ENCODE measurements around the gene SCGB3A1. TPM values are rescaled to one million over a fixed set of nuclear protein-coding genes. Genes with fewer than 3 reads are reported as not detected.

SCGB3A1 gene
- total RNA-seq, 1 donor from 2014 or later = 1.0 TPM

- Histone ChIP-seq H3K4me3 (ENCODE audit: low read length in 3 of 3) (no peak overlapping the region), H3K4me1 (ENCODE audit: control insufficient read depth in 3 of 3, insufficient read depth in 3 of 3, low read length in 3 of 3) (no peaks in the 10 kb centered on the region), H3K36me3 (ENCODE audit: control insufficient read depth in 3 of 3, insufficient read depth in 3 of 3, low read length in 3 of 3) (no peaks in the 10 kb centered on the region), H3K27ac (ENCODE audit: low read depth, low read length) (no peak overlapping the region), H3K9me3 (ENCODE audit: control insufficient read depth in 3 of 3, low read length in 3 of 3) (no peaks in the 10 kb centered on the region), H3K9ac (ENCODE audit: low read depth in 1 of 3, low read length in 3 of 3) (no peak overlapping the region), H3K27me3 (ENCODE audit: control insufficient read depth in 3 of 3, insufficient read depth in 3 of 3, low read length in 3 of 3) (peaks cover 5 to 16% (median 10%) of the 10 kb centered on the region in 3 donors)
Observed at GRCh38 chr5:180598316-180598701, 7.0 kb upstream of the SCGB3A1 start.

- H3K27ac ChIP-seq (ENCODE audit: low read depth, low read length) = no peak overlapping the region
- no peaks in the 10 kb centered on the region for H3K4me1 ChIP-seq (ENCODE audit: control insufficient read depth in 3 of 3, insufficient read depth in 3 of 3, low read length in 3 of 3)
- no peaks in the 10 kb centered on the region for H3K36me3 ChIP-seq (ENCODE audit: control insufficient read depth in 3 of 3, insufficient read depth in 3 of 3, low read length in 3 of 3)
- no peak overlapping the region for H3K4me3 ChIP-seq (ENCODE audit: low read length in 3 of 3)
- H3K9ac ChIP-seq (ENCODE audit: low read depth in 1 of 3, low read length in 3 of 3) = no peak overlapping the region
- H3K9me3 ChIP-seq (ENCODE audit: control insufficient read depth in 3 of 3, low read length in 3 of 3) = no peaks in the 10 kb centered on the region
- peaks cover 7 to 26% (median 17%) of the 10 kb centered on the region in 3 donors for H3K27me3 ChIP-seq (ENCODE audit: control insufficient read depth in 3 of 3, insufficient read depth in 3 of 3, low read length in 3 of 3)
Observed at GRCh38 chr5:180596668-180597231, 5.5 kb upstream of the SCGB3A1 start.

- Histone ChIP-seq H3K4me1 (ENCODE audit: control insufficient read depth in 3 of 3, insufficient read depth in 3 of 3, low read length in 3 of 3) (no peaks in the 10 kb centered on the region), H3K4me3 (ENCODE audit: low read length in 3 of 3) (no peak overlapping the region), H3K27ac (ENCODE audit: low read depth, low read length) (no peak overlapping the region), H3K9me3 (ENCODE audit: control insufficient read depth in 3 of 3, low read length in 3 of 3) (no peaks in the 10 kb centered on the region), H3K36me3 (ENCODE audit: control insufficient read depth in 3 of 3, insufficient read depth in 3 of 3, low read length in 3 of 3) (no peaks in the 10 kb centered on the region), H3K9ac (ENCODE audit: low read depth in 1 of 3, low read length in 3 of 3) (no peak overlapping the region), H3K27me3 (ENCODE audit: control insufficient read depth in 3 of 3, insufficient read depth in 3 of 3, low read length in 3 of 3) (peaks cover 7 to 28% (median 20%) of the 10 kb centered on the region in 3 donors)
Observed at GRCh38 chr5:180596115-180596667, 4.9 kb upstream of the SCGB3A1 start.

DNA sequence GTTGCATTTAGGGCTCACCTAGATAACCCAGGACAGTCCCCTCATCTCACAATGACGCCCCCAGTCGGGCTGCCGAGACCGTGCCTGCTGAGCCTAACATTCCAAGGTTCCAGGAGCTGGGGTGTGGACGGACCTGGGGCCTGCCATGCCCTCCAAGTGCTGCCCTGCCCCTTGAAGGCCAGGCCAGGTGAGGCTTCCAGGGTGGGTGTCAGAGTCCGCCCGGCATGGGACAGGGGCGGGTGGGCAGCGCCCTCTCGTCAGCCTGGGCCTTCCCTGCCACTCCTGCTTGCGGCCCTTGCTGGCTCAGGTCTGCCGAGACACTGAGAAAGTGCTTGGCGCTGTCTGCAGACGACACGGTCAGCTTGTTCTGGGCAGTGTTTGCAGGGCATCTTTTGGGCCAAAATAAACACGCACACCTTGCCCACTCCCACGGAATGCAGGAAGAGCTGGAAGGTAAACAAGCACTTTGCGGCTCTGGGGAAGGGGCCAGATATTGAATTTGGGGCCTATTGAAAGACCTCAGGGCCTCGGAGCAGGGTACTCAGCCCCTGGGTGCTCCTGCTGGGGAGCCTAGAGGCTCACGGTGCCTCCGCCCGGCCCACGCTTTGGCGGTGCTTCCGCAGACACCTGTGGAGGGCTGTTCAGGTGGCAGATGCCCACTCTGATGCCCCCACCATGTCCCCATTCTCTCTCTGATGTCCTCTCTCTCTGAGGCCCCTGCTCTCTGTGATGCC, 4.2 kb upstream of the SCGB3A1 start:
- Histone ChIP-seq H3K27me3 (ENCODE audit: control insufficient read depth in 3 of 3, insufficient read depth in 3 of 3, low read length in 3 of 3) (peaks cover 7 to 35% (median 25%) of the 10 kb centered on the region in 3 donors), H3K9me3 (ENCODE audit: control insufficient read depth in 3 of 3, low read length in 3 of 3) (no peaks in the 10 kb centered on the region), H3K4me1 (ENCODE audit: control insufficient read depth in 3 of 3, insufficient read depth in 3 of 3, low read length in 3 of 3) (peaks cover 0 to 5% (median 2%) of the 10 kb centered on the region in 3 donors), H3K9ac (ENCODE audit: low read depth in 1 of 3, low read length in 3 of 3) (no peak overlapping the region), H3K36me3 (ENCODE audit: control insufficient read depth in 3 of 3, insufficient read depth in 3 of 3, low read length in 3 of 3) (no peaks in the 10 kb centered on the region), H3K27ac (ENCODE audit: low read depth, low read length) (no peak overlapping the region), H3K4me3 (ENCODE audit: low read length in 3 of 3) (no peak overlapping the region)

GRCh38 chr5:180595046-180595379, 3.7 kb upstream of the SCGB3A1 start:
- no peak overlapping the region for H3K27ac ChIP-seq (ENCODE audit: low read depth, low read length)
- peaks cover 0 to 7% (median 2%) of the 10 kb centered on the region in 3 donors for H3K4me1 ChIP-seq (ENCODE audit: control insufficient read depth in 3 of 3, insufficient read depth in 3 of 3, low read length in 3 of 3)
- H3K9ac ChIP-seq (ENCODE audit: low read depth in 1 of 3, low read length in 3 of 3) = no peak overlapping the region
- no peak overlapping the region for H3K4me3 ChIP-seq (ENCODE audit: low read length in 3 of 3)
- no peaks in the 10 kb centered on the region for H3K36me3 ChIP-seq (ENCODE audit: control insufficient read depth in 3 of 3, insufficient read depth in 3 of 3, low read length in 3 of 3)
- no peaks in the 10 kb centered on the region for H3K9me3 ChIP-seq (ENCODE audit: control insufficient read depth in 3 of 3, low read length in 3 of 3)
- H3K27me3 ChIP-seq (ENCODE audit: control insufficient read depth in 3 of 3, insufficient read depth in 3 of 3, low read length in 3 of 3) = peaks cover 7 to 40% (median 29%) of the 10 kb centered on the region in 3 donors

- Histone ChIP-seq H3K27me3 (ENCODE audit: control insufficient read depth in 3 of 3, insufficient read depth in 3 of 3, low read length in 3 of 3) (peaks cover 11 to 41% (median 33%) of the 10 kb centered on the region in 3 donors), H3K4me3 (ENCODE audit: low read length in 3 of 3) (no peak overlapping the region)
Observed at GRCh38 chr5:180594311-180595045, 3.2 kb upstream of the SCGB3A1 start.

GRCh38 chr5:180593446-180594206, 2.3 kb upstream of the SCGB3A1 start:
- H3K4me3 ChIP-seq (ENCODE audit: low read length in 3 of 3) = no peak overlapping the region
- H3K9me3 ChIP-seq (ENCODE audit: control insufficient read depth in 3 of 3, low read length in 3 of 3) = no peaks in the 10 kb centered on the region
- no peak overlapping the region for H3K27ac ChIP-seq (ENCODE audit: low read depth, low read length)
- peaks cover 16 to 41% (median 35%) of the 10 kb centered on the region in 3 donors for H3K27me3 ChIP-seq (ENCODE audit: control insufficient read depth in 3 of 3, insufficient read depth in 3 of 3, low read length in 3 of 3)
- H3K36me3 ChIP-seq (ENCODE audit: control insufficient read depth in 3 of 3, insufficient read depth in 3 of 3, low read length in 3 of 3) = no peaks in the 10 kb centered on the region
- H3K9ac ChIP-seq (ENCODE audit: low read depth in 1 of 3, low read length in 3 of 3) = no peak overlapping the region
- peaks cover 0 to 7% (median 2%) of the 10 kb centered on the region in 3 donors for H3K4me1 ChIP-seq (ENCODE audit: control insufficient read depth in 3 of 3, insufficient read depth in 3 of 3, low read length in 3 of 3)

More at GRCh38 chr5:180594311-180595045, 3.2 kb upstream of the SCGB3A1 start:
- Histone ChIP-seq H3K4me1 (ENCODE audit: control insufficient read depth in 3 of 3, insufficient read depth in 3 of 3, low read length in 3 of 3) (peaks cover 0 to 7% (median 2%) of the 10 kb centered on the region in 3 donors), H3K9ac (ENCODE audit: low read depth in 1 of 3, low read length in 3 of 3) (no peak overlapping the region), H3K9me3 (ENCODE audit: control insufficient read depth in 3 of 3, low read length in 3 of 3) (no peaks in the 10 kb centered on the region), H3K27ac (ENCODE audit: low read depth, low read length) (no peak overlapping the region), H3K36me3 (ENCODE audit: control insufficient read depth in 3 of 3, insufficient read depth in 3 of 3, low read length in 3 of 3) (no peaks in the 10 kb centered on the region)

DNA sequence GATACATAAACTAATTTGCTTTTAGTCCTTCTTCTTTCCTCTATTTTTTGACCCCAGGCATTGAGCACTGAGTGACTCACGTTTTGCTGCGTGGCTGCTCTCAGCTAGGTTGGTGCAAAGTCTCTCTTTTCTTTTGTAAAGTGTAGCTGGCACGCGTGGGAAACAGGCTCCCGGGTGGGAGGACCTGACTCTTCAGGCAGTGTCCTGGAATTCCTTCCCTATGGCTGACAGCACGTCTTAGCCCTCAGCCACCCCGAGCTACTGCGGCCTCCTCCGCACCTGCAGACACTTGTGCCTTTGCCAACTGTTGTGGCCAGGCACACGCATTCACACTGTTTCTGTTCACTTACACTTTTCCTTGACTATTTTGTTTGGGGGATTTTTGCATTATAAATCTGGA, 877 bp upstream of the SCGB3A1 start:
- Histone ChIP-seq H3K4me1 (ENCODE audit: control insufficient read depth in 3 of 3, insufficient read depth in 3 of 3, low read length in 3 of 3) (peaks cover 0 to 7% (median 2%) of the 10 kb centered on the region in 3 donors), H3K4me3 (ENCODE audit: low read length in 3 of 3) (no peak overlapping the region), H3K27ac (ENCODE audit: low read depth, low read length) (no peak overlapping the region), H3K36me3 (ENCODE audit: control insufficient read depth in 3 of 3, insufficient read depth in 3 of 3, low read length in 3 of 3) (no peaks in the 10 kb centered on the region), H3K9ac (ENCODE audit: low read depth in 1 of 3, low read length in 3 of 3) (no peak overlapping the region), H3K27me3 (ENCODE audit: control insufficient read depth in 3 of 3, insufficient read depth in 3 of 3, low read length in 3 of 3) (peaks cover 19 to 44% (median 34%) of the 10 kb centered on the region in 3 donors), H3K9me3 (ENCODE audit: control insufficient read depth in 3 of 3, low read length in 3 of 3) (peaks cover 0 to 2% (median 0%) of the 10 kb centered on the region in 3 donors)

DNA sequence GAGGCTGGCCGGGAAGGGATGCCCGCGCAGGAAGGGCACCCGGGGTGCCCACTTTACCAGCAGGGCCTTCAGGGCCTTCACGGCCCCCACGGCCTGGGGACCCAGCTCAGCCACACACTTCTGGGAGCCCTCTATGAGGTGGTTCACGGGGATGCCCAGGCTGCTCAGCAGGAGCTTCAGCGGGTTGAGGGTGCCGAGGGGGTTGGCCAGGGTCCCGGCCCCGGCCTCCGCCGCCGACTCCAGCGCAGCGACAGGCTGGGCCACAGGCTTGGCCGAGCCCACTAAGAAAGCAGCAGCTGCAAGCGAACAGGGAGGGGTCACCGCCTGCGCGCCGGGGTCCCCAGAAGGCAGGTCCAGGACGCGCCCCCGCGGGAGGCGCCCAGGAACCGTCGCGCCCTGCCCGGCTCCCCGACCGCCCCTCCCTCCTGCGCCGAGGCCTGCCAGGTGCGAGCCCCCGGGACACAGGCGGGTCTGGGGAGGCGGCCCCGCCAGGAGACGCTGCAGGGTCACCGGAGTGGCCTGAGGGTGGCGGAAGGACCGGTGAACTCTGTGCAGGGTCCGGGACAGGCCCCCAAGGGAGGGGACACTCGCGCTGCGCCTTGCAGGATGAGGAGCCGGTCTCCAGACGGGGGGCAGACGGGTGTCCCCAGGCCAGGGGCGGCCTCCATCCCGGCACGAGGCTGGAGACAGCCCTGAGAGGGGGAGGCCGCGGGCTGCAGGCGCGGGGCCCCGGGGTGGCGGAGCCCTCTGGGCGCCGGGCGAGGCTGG, 572 bp downstream of the SCGB3A1 start:
- H3K27me3 ChIP-seq (ENCODE audit: control insufficient read depth in 3 of 3, insufficient read depth in 3 of 3, low read length in 3 of 3) = peaks cover 19 to 44% (median 34%) of the 10 kb centered on the region in 3 donors
- no peaks in the 10 kb centered on the region for H3K36me3 ChIP-seq (ENCODE audit: control insufficient read depth in 3 of 3, insufficient read depth in 3 of 3, low read length in 3 of 3)
- no peak overlapping the region for H3K27ac ChIP-seq (ENCODE audit: low read depth, low read length)
- no peak overlapping the region for H3K9ac ChIP-seq (ENCODE audit: low read depth in 1 of 3, low read length in 3 of 3)
- peaks cover 0 to 7% (median 2%) of the 10 kb centered on the region in 3 donors for H3K4me1 ChIP-seq (ENCODE audit: control insufficient read depth in 3 of 3, insufficient read depth in 3 of 3, low read length in 3 of 3)
- H3K4me3 ChIP-seq (ENCODE audit: low read length in 3 of 3) = peak overlapping the region in 1 of 3 donors; percentile 22
- H3K9me3 ChIP-seq (ENCODE audit: control insufficient read depth in 3 of 3, low read length in 3 of 3) = peaks cover 0 to 2% (median 0%) of the 10 kb centered on the region in 3 donors

Data from skeletal muscle tissue (tissue), 4 donors.